Measurements from ENCODE around the gene CXCL10.

CXCL10 gene

GRCh38 chr4:75997081-75997480 lies 26.2 kb downstream of the CXCL10 start:
- DNase-seq (ENCODE audit: low read depth in 2 of 3, low spot score in 2 of 3): no peak

- DNase-seq (ENCODE audit: low read depth in 2 of 3, low spot score in 2 of 3): no peak
Observed at GRCh38 chr4:75995727-75996126, 27.6 kb downstream of the CXCL10 start.

DNA sequence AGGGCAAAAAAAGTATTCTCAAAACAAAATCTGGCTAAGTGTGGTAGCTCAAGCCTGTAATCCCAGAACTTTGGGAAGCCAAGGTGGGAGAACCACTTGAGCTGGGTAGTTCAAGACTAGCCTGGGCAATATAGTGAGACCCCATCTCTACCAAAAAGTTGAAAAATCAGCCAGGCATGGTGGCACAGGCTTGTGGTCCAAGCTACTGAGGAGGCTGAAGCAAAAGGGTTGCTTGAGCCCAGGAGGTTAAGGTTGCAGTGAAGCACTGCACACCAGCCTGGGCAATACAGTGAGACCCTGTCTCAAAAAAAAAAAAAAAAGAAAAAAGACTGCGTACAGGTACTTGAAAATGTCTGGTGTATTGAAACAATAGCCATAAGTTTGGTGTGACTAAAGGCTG lies 30.8 kb downstream of the CXCL10 start:
- no peak for DNase-seq (ENCODE audit: low read depth in 2 of 3, low spot score in 2 of 3)

DNA sequence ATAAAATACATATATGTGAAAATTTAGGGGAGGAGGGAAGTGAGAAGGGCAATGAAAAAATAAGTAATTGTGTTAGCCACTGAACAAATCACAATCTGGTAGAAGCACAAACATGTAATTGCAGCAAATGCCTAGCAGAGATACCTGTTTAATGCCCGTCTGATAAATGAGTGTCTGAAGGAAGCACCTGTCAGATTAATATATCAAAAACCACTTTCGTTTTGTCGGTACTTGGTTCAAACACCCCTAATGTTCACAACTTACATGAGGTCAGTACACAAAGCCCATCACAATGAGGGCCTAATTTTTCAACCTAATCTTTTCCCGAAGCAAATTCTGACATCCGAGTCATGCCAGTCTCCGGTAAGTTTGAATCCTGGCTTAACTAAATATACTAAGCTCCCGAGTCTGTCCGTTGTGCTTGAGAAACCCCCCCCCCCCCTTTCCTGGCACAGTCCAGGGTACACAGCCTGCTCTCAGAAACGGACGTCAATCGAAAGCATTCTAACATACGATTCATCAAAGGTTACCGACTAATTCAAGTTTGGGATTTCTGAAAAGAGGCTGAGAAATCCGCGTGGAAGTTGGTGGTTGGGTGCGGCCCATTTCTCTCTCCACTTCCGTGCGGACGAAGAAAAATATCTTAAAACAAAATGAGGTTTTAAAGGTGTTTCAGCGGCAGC lies 33.3 kb downstream of the CXCL10 start:
- DNase-seq (ENCODE audit: low read depth in 2 of 3, low spot score in 2 of 3): no peak

- no peak for DNase-seq (ENCODE audit: low read depth in 2 of 3, low spot score in 2 of 3)
Observed at GRCh38 chr4:75985116-75985515, 38.2 kb downstream of the CXCL10 start.

DNA sequence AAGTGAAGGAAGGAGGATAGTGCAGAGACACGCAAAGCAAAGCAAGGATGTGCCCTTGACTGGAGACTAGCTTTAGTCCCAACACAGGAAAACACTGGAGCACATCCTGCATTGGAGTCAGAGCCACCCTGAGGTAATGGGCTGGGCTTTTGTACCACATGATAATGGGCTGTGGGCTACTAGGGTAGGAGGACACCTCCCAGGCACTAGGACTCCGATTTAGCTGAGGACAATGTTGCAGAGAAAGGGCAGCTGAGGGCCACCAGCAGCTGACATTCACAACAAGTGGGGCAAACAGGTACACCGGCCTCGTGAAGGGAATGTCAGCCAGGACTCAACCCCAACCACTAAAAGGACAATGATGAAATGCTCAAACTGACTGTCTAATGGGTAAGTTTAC lies 42.7 kb downstream of the CXCL10 start:
- DNase-seq (ENCODE audit: low read depth in 2 of 3, low spot score in 2 of 3): no peak

- DNase-seq (ENCODE audit: low read depth in 2 of 3, low spot score in 2 of 3): no peak
Observed at GRCh38 chr4:75976177-75976576, 47.1 kb downstream of the CXCL10 start.

DNA sequence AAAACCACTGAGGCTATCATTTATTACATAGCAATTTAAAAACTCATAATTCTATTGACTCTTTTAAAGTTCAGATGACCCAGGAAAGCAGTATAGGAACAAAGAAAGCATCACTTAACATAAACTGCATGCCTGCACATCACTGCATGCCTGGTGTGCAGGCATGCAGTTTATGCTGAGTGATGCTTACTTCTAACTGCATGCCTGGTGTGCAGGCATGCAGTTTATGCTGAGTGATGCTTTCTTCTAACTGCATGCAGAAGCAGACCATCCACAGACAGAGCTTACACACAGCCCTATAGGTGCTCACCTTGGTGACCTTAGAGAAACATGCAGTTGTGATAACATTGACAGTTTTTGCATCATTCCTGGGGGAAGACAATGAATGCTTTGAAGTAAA lies 49.5 kb downstream of the CXCL10 start:
- no peak for DNase-seq (ENCODE audit: low read depth in 2 of 3, low spot score in 2 of 3)
